ENCODE measurements around the gene PYM1. TPM values are rescaled to one million over a fixed set of nuclear protein-coding genes. Genes with fewer than 3 reads are reported as not detected.

PYM1 gene
- total and polyA plus RNA-seq, 2 of the 13 experiments (the other 11 are each of a cell fraction or from before 2014, with no cell fraction given) = 44.0 to 51.8 TPM

DNA sequence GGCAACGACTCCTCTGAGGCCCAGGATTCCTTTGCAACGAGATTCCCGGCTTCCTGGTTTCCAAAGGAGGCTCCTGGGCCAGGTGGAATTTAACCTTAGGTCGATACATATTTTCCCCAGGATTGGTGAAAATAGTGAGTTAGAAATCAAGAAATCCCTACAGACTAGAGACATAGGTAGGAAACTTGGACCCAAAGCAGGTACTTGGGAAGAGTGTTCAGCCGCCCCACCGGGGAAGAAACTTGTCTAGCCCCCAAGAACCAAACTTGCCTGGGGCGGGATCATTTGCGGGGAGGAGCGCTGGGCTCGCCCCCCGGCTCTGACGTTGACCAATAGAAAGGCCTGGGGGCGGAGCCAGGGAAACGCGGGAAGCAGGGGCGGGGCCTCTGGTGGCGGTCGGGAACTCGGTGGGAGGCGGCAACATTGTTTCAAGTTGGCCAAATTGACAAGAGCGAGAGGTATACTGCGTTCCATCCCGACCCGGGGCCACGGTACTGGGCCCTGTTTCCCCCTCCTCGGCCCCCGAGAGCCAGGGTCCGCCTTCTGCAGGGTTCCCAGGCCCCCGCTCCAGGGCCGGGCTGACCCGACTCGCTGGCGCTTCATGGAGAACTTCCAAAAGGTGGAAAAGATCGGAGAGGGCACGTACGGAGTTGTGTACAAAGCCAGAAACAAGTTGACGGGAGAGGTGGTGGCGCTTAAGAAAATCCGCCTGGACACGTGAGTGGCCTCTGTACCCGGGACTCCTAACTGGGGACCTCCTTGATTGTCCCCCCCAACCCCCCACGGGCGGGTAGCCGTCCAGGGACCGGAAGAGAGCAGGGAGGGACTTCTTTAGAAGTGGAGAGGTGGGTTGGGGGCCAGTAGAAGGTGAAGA lies 39.0 kb upstream of the PYM1 start, which contains the start of gene CDK2 (continued):
- TF ChIP-seq, protein P1, sequence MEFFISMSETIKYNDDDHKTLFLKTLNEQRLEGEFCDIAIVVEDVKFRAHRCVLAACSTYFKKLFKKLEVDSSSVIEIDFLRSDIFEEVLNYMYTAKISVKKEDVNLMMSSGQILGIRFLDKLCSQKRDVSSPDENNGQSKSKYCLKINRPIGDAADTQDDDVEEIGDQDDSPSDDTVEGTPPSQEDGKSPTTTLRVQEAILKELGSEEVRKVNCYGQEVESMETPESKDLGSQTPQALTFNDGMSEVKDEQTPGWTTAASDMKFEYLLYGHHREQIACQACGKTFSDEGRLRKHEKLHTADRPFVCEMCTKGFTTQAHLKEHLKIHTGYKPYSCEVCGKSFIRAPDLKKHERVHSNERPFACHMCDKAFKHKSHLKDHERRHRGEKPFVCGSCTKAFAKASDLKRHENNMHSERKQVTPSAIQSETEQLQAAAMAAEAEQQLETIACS (CRISPR knock-in tag; IDR thresholded peaks at IDR 0.05) = no peak
- TF ChIP-seq, protein P2, sequence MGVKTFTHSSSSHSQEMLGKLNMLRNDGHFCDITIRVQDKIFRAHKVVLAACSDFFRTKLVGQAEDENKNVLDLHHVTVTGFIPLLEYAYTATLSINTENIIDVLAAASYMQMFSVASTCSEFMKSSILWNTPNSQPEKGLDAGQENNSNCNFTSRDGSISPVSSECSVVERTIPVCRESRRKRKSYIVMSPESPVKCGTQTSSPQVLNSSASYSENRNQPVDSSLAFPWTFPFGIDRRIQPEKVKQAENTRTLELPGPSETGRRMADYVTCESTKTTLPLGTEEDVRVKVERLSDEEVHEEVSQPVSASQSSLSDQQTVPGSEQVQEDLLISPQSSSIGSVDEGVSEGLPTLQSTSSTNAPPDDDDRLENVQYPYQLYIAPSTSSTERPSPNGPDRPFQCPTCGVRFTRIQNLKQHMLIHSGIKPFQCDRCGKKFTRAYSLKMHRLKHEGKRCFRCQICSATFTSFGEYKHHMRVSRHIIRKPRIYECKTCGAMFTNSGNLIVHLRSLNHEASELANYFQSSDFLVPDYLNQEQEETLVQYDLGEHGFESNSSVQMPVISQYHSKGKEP (CRISPR knock-in tag; IDR thresholded peaks at IDR 0.05) = no peak
- TF ChIP-seq GZF1 (CRISPR knock-in tag; IDR thresholded peaks at IDR 0.05) (no peak), ZNF850 (CRISPR knock-in tag; conservative IDR thresholded peaks at IDR 0.05) (no peak), MTA1 (CRISPR knock-in tag; IDR thresholded peaks at IDR 0.05; ENCODE audit: borderline replicate concordance) (no peak), MED1 (CRISPR knock-in tag; IDR thresholded peaks at IDR 0.05) (peak; percentile 34; the same call in 1 of the 2 replicates), PCBP1 (IDR thresholded peaks at IDR 0.05; ENCODE audit: borderline replicate concordance, low read depth, low read length) (no peak), NFYC (CRISPR knock-in tag; IDR thresholded peaks at IDR 0.05) (peak; percentile 80), RFX5 (IDR thresholded peaks at IDR 0.05; ENCODE audit: low read depth, low read length) (no peak), ZNF567 (CRISPR knock-in tag; IDR thresholded peaks at IDR 0.05; ENCODE audit: borderline replicate concordance) (no peak), MIXL1 (CRISPR knock-in tag; IDR thresholded peaks at IDR 0.05) (no peak), MBNL3 (CRISPR knock-in tag; conservative IDR thresholded peaks at IDR 0.05) (no peak), ZNF749 (CRISPR knock-in tag; IDR thresholded peaks at IDR 0.05; ENCODE audit: borderline replicate concordance) (no peak), JUN (CRISPR knock-in tag; IDR thresholded peaks at IDR 0.05) (no peak), ONECUT2 (CRISPR knock-in tag; IDR thresholded peaks at IDR 0.05) (0 out of 2 replicates have a peak, but pooled peaks have one; percentile 28), RARA (CRISPR knock-in tag; IDR thresholded peaks at IDR 0.05) (no peak), CAMTA2 (CRISPR knock-in tag; IDR thresholded peaks at IDR 0.05; ENCODE audit: borderline replicate concordance) (no peak), DNMT1 (CRISPR knock-in tag; IDR thresholded peaks at IDR 0.05) (no peak), ZSCAN30 (CRISPR knock-in tag; IDR thresholded peaks at IDR 0.05) (no peak), SNAI1 (CRISPR knock-in tag; IDR thresholded peaks at IDR 0.05; ENCODE audit: borderline replicate concordance) (0 out of 2 replicates have a peak, but pooled peaks have one; percentile 47)
- TF ChIP-seq, protein P3, sequence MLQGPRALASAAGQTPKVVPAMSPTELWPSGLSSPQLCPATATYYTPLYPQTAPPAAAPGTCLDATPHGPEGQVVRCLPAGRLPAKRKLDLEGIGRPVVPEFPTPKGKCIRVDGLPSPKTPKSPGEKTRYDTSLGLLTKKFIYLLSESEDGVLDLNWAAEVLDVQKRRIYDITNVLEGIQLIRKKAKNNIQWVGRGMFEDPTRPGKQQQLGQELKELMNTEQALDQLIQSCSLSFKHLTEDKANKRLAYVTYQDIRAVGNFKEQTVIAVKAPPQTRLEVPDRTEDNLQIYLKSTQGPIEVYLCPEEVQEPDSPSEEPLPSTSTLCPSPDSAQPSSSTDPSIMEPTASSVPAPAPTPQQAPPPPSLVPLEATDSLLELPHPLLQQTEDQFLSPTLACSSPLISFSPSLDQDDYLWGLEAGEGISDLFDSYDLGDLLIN (CRISPR knock-in tag; IDR thresholded peaks at IDR 0.05; ENCODE audit: borderline replicate concordance) = no peak
- TF ChIP-seq, protein P4, sequence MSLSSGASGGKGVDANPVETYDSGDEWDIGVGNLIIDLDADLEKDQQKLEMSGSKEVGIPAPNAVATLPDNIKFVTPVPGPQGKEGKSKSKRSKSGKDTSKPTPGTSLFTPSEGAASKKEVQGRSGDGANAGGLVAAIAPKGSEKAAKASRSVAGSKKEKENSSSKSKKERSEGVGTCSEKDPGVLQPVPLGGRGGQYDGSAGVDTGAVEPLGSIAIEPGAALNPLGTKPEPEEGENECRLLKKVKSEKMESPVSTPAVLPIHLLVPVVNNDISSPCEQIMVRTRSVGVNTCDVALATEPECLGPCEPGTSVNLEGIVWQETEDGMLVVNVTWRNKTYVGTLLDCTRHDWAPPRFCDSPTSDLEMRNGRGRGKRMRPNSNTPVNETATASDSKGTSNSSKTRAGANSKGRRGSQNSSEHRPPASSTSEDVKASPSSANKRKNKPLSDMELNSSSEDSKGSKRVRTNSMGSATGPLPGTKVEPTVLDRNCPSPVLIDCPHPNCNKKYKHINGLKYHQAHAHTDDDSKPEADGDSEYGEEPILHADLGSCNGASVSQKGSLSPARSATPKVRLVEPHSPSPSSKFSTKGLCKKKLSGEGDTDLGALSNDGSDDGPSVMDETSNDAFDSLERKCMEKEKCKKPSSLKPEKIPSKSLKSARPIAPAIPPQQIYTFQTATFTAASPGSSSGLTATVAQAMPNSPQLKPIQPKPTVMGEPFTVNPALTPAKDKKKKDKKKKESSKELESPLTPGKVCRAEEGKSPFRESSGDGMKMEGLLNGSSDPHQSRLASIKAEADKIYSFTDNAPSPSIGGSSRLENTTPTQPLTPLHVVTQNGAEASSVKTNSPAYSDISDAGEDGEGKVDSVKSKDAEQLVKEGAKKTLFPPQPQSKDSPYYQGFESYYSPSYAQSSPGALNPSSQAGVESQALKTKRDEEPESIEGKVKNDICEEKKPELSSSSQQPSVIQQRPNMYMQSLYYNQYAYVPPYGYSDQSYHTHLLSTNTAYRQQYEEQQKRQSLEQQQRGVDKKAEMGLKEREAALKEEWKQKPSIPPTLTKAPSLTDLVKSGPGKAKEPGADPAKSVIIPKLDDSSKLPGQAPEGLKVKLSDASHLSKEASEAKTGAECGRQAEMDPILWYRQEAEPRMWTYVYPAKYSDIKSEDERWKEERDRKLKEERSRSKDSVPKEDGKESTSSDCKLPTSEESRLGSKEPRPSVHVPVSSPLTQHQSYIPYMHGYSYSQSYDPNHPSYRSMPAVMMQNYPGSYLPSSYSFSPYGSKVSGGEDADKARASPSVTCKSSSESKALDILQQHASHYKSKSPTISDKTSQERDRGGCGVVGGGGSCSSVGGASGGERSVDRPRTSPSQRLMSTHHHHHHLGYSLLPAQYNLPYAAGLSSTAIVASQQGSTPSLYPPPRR (CRISPR knock-in tag; IDR thresholded peaks at IDR 0.05; ENCODE audit: borderline replicate concordance) = no peak

Data from HepG2 (cell line).